HCT116 (cell line): ENCODE measurements around the gene NPFFR1.

ENCODE experiments used
- EZH2 ChIP-seq: fragments of 200-600 bp; sonication (generic); IDR thresholded peaks from 2 replicates; pipeline ENCODE4 v1.6.1; 2017; ENCODE audit warnings: antibody characterized with exemption, mixed run types
- EZH2phosphoT487 ChIP-seq: fragments of 200-600 bp; IDR thresholded peaks from 2 replicates; pipeline ENCODE4 v1.6.1; 2018; ENCODE audit warnings: antibody characterized with exemption, borderline replicate concordance
- POLR2A ChIP-seq: IDR thresholded peaks from 2 replicates; pipeline ENCODE4 v1.7.0; 2011; ENCODE audit warnings: borderline replicate concordance; ENCODE audit not compliant: insufficient read depth, insufficient read length; ENCODE audit errors: extremely low read depth
- POLR2AphosphoS5 ChIP-seq: IDR thresholded peaks from 2 replicates; pipeline ENCODE4 v1.6.1; 2011; ENCODE audit warnings: mild to moderate bottlenecking, low read depth, low read length, moderate library complexity
- RAD21 ChIP-seq: IDR thresholded peaks from 2 replicates; pipeline ENCODE4 v1.6.1; 2012; ENCODE audit warnings: low read depth, mild to moderate bottlenecking
- SIN3A ChIP-seq: IDR thresholded peaks from 2 replicates; pipeline ENCODE4 v1.6.1; 2012; ENCODE audit warnings: low read depth
- TF ChIP-seq, protein P1 (sequence below), 3 experiments: fragments of 200-600 bp in 1 of 3; sonication (generic) in 1 of 3; IDR thresholded peaks in 2 of 3; conservative IDR thresholded peaks in 1 of 3; 2 replicates each; pipeline ENCODE4 v1.5.1; 2012 to 2017; ENCODE audit warnings: low read depth in 2 of 3, low read length in 2 of 3, antibody characterized with exemption in 1 of 3, borderline replicate concordance in 1 of 3, control low read depth in 1 of 3, mild to moderate bottlenecking in 1 of 3, mixed read lengths in 1 of 3, mixed run types in 1 of 3, moderate library complexity in 1 of 3; ENCODE audit not compliant: insufficient read depth in 1 of 3
- TF ChIP-seq, protein P2 (sequence below): IDR thresholded peaks from 2 replicates; pipeline ENCODE4 v1.6.1; 2012

GRCh38 chr10:70266701-70267100 is 17.1 kb downstream of the NPFFR1 start:
- TF ChIP-seq, protein P1, sequence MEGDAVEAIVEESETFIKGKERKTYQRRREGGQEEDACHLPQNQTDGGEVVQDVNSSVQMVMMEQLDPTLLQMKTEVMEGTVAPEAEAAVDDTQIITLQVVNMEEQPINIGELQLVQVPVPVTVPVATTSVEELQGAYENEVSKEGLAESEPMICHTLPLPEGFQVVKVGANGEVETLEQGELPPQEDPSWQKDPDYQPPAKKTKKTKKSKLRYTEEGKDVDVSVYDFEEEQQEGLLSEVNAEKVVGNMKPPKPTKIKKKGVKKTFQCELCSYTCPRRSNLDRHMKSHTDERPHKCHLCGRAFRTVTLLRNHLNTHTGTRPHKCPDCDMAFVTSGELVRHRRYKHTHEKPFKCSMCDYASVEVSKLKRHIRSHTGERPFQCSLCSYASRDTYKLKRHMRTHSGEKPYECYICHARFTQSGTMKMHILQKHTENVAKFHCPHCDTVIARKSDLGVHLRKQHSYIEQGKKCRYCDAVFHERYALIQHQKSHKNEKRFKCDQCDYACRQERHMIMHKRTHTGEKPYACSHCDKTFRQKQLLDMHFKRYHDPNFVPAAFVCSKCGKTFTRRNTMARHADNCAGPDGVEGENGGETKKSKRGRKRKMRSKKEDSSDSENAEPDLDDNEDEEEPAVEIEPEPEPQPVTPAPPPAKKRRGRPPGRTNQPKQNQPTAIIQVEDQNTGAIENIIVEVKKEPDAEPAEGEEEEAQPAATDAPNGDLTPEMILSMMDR (IDR thresholded peaks at IDR 0.05 in 2 of 3, conservative IDR thresholded peaks at IDR 0.05 in 1 of 3; ENCODE audit: borderline replicate concordance in 1 of 3, insufficient read depth in 1 of 3, low read depth in 2 of 3, low read length in 2 of 3): no peak
- TF ChIP-seq, protein P2, sequence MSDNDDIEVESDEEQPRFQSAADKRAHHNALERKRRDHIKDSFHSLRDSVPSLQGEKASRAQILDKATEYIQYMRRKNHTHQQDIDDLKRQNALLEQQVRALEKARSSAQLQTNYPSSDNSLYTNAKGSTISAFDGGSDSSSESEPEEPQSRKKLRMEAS: no peak
- TF ChIP-seq POLR2A (no peak), EZH2 (no peak), RAD21 (no peak), EZH2phosphoT487 (no peak), POLR2AphosphoS5 (no peak), SIN3A (no peak)
